Kidney (tissue), 14 donors: ENCODE data around the gene ADAMTS12. TPM values are rescaled to one million over a fixed set of nuclear protein-coding genes. Genes with fewer than 3 reads are reported as not detected.

ENCODE experiments used
- DNase-seq, 5 donors: peaks; one replicate each; pipeline ENCODE4 v3.0.0-alpha.2; 2013 to 2020
- FAIRE-seq: peaks from 2 replicates; lab custom pipeline; 2012; peaks lifted over from hg19 to GRCh38; lab: Jason Lieb, UNC
- H3K27ac ChIP-seq, 2 donors: one replicate each; pipeline ENCODE4 v1.7.0; 2013; ENCODE audit warnings: low read depth in 2 of 2, low read length in 2 of 2, inconsistent platforms in 1 of 2
- H3K27me3 ChIP-seq: one replicate; pipeline ENCODE4 v1.7.1; 2013; ENCODE audit warnings: low read length, inconsistent platforms; ENCODE audit not compliant: control insufficient read depth, insufficient read depth
- H3K36me3 ChIP-seq, 3 donors: one replicate each; pipeline versions ENCODE4 v1.7.0 to v1.7.1; 2013; ENCODE audit warnings: low read length in 3 of 3, control low read depth in 1 of 3, inconsistent platforms in 1 of 3; ENCODE audit not compliant: insufficient read depth in 3 of 3, control insufficient read depth in 2 of 3
- H3K4me1 ChIP-seq, 3 donors: one replicate each; pipeline versions ENCODE4 v1.7.0 to v1.7.1; 2013; ENCODE audit warnings: low read length in 3 of 3, inconsistent platforms in 1 of 3, low read depth in 1 of 3; ENCODE audit not compliant: control insufficient read depth in 2 of 3, insufficient read depth in 2 of 3
- H3K4me3 ChIP-seq, 3 donors: one replicate each; pipeline versions ENCODE4 v1.7.0 to v1.8.1; 2013; ENCODE audit warnings: low read length in 3 of 3, control low read depth in 1 of 3, inconsistent platforms in 1 of 3
- H3K9ac ChIP-seq, 3 donors: one replicate each; pipeline versions ENCODE4 v1.7.0 to v1.7.1; 2013; ENCODE audit warnings: low read length in 3 of 3, control low read depth in 1 of 3, inconsistent platforms in 1 of 3
- H3K9me3 ChIP-seq, 3 donors: one replicate each; pipeline versions ENCODE4 v1.7.0 to v1.7.1; 2013; ENCODE audit warnings: low read length in 3 of 3, control low read depth in 1 of 3, inconsistent platforms in 1 of 3; ENCODE audit not compliant: control insufficient read depth in 2 of 3, insufficient read depth in 1 of 3
- intact Hi-C: fragments of 100-400 bp; cut with DNase I; formaldehyde crosslinking; loops from one replicate; pipeline ENCODE4 v1.11.1; 2022
- polyA plus RNA-seq: library from polyadenylated mRNA; stranded (reverse); fragments of 350-450 nt; fragmentation: Illumina TruSeq; extraction: RNeasy Lipid Tissue Mini Kit (QIAGEN cat#74804); gene quantifications from one replicate; pipeline ENCODE4 v1.2.3, GENCODE V29; 2014; ENCODE audit warnings: low read depth, low replicate concordance; ENCODE audit not compliant: insufficient read depth
- total RNA-seq: library from RNA; stranded (reverse); fragmentation: NEBNext Ultra II Directional; extraction: Animal tissue kit (Norgen Biotek cat#: 25700); gene quantifications from one replicate; pipeline ENCODE4 v1.2.1, GENCODE V29; 2021
- TF ChIP-seq, protein P1 (sequence below): IDR thresholded peaks from 3 replicates; pipeline ENCODE4 v1.5.1; 2012; ENCODE audit warnings: mild to moderate bottlenecking, moderate library complexity, borderline replicate concordance; ENCODE audit not compliant: insufficient read depth; ENCODE audit errors: extremely low read depth
- donor health status: control.
- donor health status: control.
- donor health status: control.
- donor health status: control.
- donor health status: control.
- donor health status: DM: yes; HTN: yes; CAD: no.
- donor health status: Normal renal cell carcinoma (clear cell type).

Gene ADAMTS12
- total and polyA plus RNA-seq, 2 donors from 2014 or later, result 0.75 to 2.0 TPM

DNA sequence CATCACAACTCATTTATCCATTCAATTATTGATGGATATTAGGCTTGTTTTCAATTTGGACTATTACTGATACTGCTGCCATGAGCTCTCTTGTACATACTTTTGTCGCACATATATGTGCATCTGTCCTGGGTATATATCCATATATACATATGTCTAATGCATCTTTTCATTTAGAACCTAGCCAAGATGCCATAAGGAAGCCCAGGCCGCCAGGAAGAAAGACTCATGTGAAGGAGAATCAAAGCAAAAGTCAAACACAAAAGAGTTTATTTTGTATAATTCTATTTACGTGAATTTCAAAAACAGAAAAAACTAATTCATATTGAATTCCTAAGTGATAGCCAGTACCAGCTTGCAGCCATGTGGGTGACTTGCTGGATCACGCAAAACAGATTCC lies 79.0 kb downstream of the ADAMTS12 start:
- intact Hi-C loops, result no loop called here
- H3K27me3 ChIP-seq, result no peaks in the 10 kb centered on the region
- no peak overlapping the region for H3K27ac ChIP-seq
- TF ChIP-seq, protein P1, sequence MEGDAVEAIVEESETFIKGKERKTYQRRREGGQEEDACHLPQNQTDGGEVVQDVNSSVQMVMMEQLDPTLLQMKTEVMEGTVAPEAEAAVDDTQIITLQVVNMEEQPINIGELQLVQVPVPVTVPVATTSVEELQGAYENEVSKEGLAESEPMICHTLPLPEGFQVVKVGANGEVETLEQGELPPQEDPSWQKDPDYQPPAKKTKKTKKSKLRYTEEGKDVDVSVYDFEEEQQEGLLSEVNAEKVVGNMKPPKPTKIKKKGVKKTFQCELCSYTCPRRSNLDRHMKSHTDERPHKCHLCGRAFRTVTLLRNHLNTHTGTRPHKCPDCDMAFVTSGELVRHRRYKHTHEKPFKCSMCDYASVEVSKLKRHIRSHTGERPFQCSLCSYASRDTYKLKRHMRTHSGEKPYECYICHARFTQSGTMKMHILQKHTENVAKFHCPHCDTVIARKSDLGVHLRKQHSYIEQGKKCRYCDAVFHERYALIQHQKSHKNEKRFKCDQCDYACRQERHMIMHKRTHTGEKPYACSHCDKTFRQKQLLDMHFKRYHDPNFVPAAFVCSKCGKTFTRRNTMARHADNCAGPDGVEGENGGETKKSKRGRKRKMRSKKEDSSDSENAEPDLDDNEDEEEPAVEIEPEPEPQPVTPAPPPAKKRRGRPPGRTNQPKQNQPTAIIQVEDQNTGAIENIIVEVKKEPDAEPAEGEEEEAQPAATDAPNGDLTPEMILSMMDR, result no peak
- no peaks in the 10 kb centered on the region for H3K4me1 ChIP-seq
- DNase-seq (no peak), FAIRE-seq (no peak)
- H3K9ac ChIP-seq, result no peak overlapping the region
- H3K4me3 ChIP-seq, result no peak overlapping the region
- no peaks in the 10 kb centered on the region for H3K36me3 ChIP-seq
- H3K9me3 ChIP-seq, result no peaks in the 10 kb centered on the region

DNA sequence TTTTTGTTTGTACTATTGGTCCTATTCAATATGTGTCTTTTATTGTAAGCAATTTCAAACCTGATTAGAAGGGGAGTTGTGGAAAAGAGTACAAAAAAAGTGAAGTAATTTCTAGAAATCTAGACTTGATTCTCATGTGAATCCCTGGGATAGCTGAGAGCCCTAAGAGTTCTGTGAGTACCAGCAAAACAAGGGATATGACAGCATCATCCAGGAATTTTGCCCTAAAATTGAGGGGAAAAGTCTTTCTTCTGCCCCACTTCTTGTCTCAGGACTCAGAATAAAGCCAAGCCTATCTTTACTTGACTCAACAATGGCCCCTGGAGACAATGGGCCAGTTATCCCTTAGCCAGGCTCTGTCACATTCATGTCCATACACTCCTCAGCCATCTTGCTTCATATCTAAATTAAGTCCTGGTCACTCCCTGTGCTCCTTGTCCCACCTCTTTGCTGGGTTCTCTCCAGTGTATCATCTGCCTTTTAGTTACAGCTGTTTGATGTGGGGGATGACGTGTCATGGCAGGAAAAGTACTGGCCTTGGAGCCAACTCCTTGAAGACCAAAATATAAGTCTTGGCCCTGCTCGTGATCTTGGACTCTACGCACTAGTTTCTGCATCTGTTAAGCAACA lies 81.2 kb downstream of the ADAMTS12 start:
- Histone ChIP-seq H3K4me1 (no peaks in the 10 kb centered on the region), H3K27me3 (no peaks in the 10 kb centered on the region), H3K27ac (no peak overlapping the region), H3K4me3 (no peak overlapping the region), H3K9me3 (no peaks in the 10 kb centered on the region), H3K9ac (no peak overlapping the region), H3K36me3 (no peaks in the 10 kb centered on the region)
- intact Hi-C loops, result no loop called here
- DNase-seq, result no peak
- TF ChIP-seq, protein P1, result no peak
- FAIRE-seq, result no peak

DNA sequence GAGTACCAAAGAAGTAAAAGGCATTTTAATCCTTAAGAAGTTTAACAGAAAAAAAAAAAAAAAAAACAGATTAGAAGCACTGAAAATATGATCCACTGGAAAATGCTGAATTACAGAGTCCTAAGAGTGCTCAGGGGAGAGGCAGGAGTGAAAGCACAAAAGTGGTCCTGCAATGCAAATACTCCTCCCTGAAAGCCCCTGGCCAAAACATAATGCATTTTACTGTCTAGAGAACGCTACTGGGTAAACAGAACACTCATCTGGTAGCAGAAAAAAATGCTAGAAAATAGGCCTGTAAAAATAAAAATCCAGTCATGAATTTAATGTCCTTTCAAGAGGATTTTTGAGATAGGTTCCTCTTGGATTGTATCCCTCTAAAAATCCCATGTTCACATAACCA lies 81.9 kb downstream of the ADAMTS12 start:
- Histone ChIP-seq H3K36me3 (no peaks in the 10 kb centered on the region), H3K27me3 (no peaks in the 10 kb centered on the region), H3K27ac (no peak overlapping the region), H3K9me3 (no peaks in the 10 kb centered on the region), H3K4me1 (no peaks in the 10 kb centered on the region), H3K9ac (no peak overlapping the region), H3K4me3 (no peak overlapping the region)
- TF ChIP-seq, protein P1, result no peak
- DNase-seq, result no peak
- intact Hi-C loops, result no loop called here
- FAIRE-seq, result no peak

DNA sequence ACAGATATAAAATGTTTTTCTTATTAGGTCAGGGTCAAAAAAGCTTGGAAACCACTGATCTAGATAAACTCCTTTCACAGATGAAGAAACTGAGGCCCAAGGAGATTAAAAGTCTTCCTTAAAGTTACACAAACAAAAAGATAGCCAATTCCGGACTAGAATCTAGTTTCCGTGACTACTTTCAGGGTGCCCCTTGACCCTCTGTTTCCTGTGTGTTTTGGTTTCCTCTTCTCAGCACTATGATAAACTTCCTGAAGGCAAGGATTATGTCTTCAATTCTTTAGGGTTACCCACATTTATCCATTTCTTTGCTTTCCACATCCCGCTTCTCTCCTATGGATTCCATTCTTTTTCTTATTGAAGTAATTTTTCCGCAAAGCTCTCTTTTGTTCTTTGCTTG lies 83.1 kb downstream of the ADAMTS12 start:
- no peak for DNase-seq
- no peak overlapping the region for H3K9ac ChIP-seq
- no peak overlapping the region for H3K27ac ChIP-seq
- intact Hi-C loops, result no loop called here
- no peak overlapping the region for H3K4me3 ChIP-seq
- no peak for FAIRE-seq
- no peaks in the 10 kb centered on the region for H3K27me3 ChIP-seq
- TF ChIP-seq, protein P1, result no peak
- no peaks in the 10 kb centered on the region for H3K4me1 ChIP-seq
- H3K9me3 ChIP-seq, result no peaks in the 10 kb centered on the region
- H3K36me3 ChIP-seq, result no peaks in the 10 kb centered on the region
